Kidney glomerular epithelial cell (primary cell): ENCODE results near the gene RASGEF1C.

Experiments used
- DNase-seq: peaks from one replicate; lab custom pipeline; 2025; lab: John Stamatoyannopoulos, UW

RASGEF1C gene

GRCh38 chr5:180179442-180180420 lies 29.3 kb downstream of the RASGEF1C start:
- DNase-seq: peak; percentile 46

GRCh38 chr5:180178531-180179441 lies 30.2 kb downstream of the RASGEF1C start:
- DNase-seq: no peak

GRCh38 chr5:180176191-180176590 lies 32.8 kb downstream of the RASGEF1C start:
- no peak for DNase-seq

- no peak for DNase-seq
Measured at GRCh38 chr5:180175015-180175431, 34.0 kb downstream of the RASGEF1C start.

- DNase-seq: no peak
Measured at GRCh38 chr5:180174587-180174972, 34.4 kb downstream of the RASGEF1C start.

GRCh38 chr5:180173875-180174586 lies 35.0 kb downstream of the RASGEF1C start:
- DNase-seq: peak; percentile 43

- DNase-seq: no peak
Measured at GRCh38 chr5:180173198-180173544, 35.8 kb downstream of the RASGEF1C start.

GRCh38 chr5:180172447-180173197 lies 36.4 kb downstream of the RASGEF1C start:
- DNase-seq: no peak

GRCh38 chr5:180171568-180172094 lies 37.4 kb downstream of the RASGEF1C start:
- DNase-seq: no peak

GRCh38 chr5:180170810-180171567 lies 38.0 kb downstream of the RASGEF1C start:
- DNase-seq: no peak

GRCh38 chr5:180170106-180170809 lies 38.8 kb downstream of the RASGEF1C start:
- DNase-seq: no peak

GRCh38 chr5:180169248-180170105 lies 39.5 kb downstream of the RASGEF1C start:
- DNase-seq: no peak

- DNase-seq: no peak
Measured at GRCh38 chr5:180168758-180169157, 40.3 kb downstream of the RASGEF1C start.

- DNase-seq: no peak
Measured at GRCh38 chr5:180166176-180166575, 42.8 kb downstream of the RASGEF1C start.

- DNase-seq: no peak
Measured at GRCh38 chr5:180162304-180162661, 46.7 kb downstream of the RASGEF1C start.

GRCh38 chr5:180161420-180162303 lies 47.3 kb downstream of the RASGEF1C start:
- DNase-seq: peak; percentile 1

GRCh38 chr5:180160789-180161188 lies 48.2 kb downstream of the RASGEF1C start:
- DNase-seq: no peak

- no peak for DNase-seq
Measured at GRCh38 chr5:180160215-180160614, 48.8 kb downstream of the RASGEF1C start.
